H1 (cell line): Measurements from ENCODE around the gene TVP23A.

Experiments
- ATF2 ChIP-seq: IDR thresholded peaks from 2 replicates; pipeline ENCODE4 v1.6.1; 2012; ENCODE audit warnings: low read length, inconsistent platforms
- CHD2 ChIP-seq: IDR thresholded peaks from 2 replicates; pipeline ENCODE4 v1.6.1; 2012; ENCODE audit warnings: low read length, improper control_type of control experiment
- CTCF ChIP-seq, 3 experiments: IDR thresholded peaks; 1 replicate in 2 of 3; 2 replicates in 1 of 3; pipeline versions ENCODE4 v1.5.1 to v1.6.1; 2011; ENCODE audit warnings: low read length in 3 of 3, mild to moderate bottlenecking in 3 of 3, inconsistent platforms in 2 of 3, low read depth in 1 of 3, moderate library complexity in 1 of 3; ENCODE audit not compliant: insufficient read depth in 1 of 3; ENCODE audit errors: control extremely low read depth in 1 of 3
- EZH2 ChIP-seq: fragments of 200-600 bp; sonication (generic); IDR thresholded peaks from 2 replicates; pipeline ENCODE4 v1.7.1; 2012; ENCODE audit warnings: low read depth, mild to moderate bottlenecking, moderate library complexity, low read length, inconsistent platforms; ENCODE audit not compliant: severe bottlenecking
- NANOG ChIP-seq: IDR thresholded peaks from 2 replicates; pipeline ENCODE4 v1.6.1; 2011; ENCODE audit warnings: low read length, low read depth, mild to moderate bottlenecking, inconsistent platforms; ENCODE audit not compliant: insufficient read depth, poor library complexity, severe bottlenecking
- NRF1 ChIP-seq: IDR thresholded peaks from 2 replicates; pipeline ENCODE4 v1.6.1; 2011; ENCODE audit warnings: mild to moderate bottlenecking, low read depth, low read length, improper control_type of control experiment
- POLR2A ChIP-seq, 2 experiments: IDR thresholded peaks; 1 replicate in 1 of 2; 2 replicates in 1 of 2; pipeline ENCODE4 v1.6.1; 2011; ENCODE audit warnings: low read depth in 2 of 2, low read length in 2 of 2, mild to moderate bottlenecking in 2 of 2; ENCODE audit errors: control extremely low read depth in 1 of 2
- POU5F1 ChIP-seq: IDR thresholded peaks from 2 replicates; pipeline ENCODE4 v1.6.1; 2011; ENCODE audit warnings: low read depth, mild to moderate bottlenecking, low read length, moderate library complexity
- TAF1 ChIP-seq: IDR thresholded peaks from 2 replicates; pipeline ENCODE4 v1.6.1; 2011; ENCODE audit warnings: mild to moderate bottlenecking, low read depth, low read length
- USF2 ChIP-seq: IDR thresholded peaks from 2 replicates; pipeline ENCODE4 v1.6.1; 2011; ENCODE audit warnings: low read length, improper control_type of control experiment
- YY1 ChIP-seq: IDR thresholded peaks from 2 replicates; pipeline ENCODE4 v1.6.1; 2011; ENCODE audit warnings: low read depth, mild to moderate bottlenecking, low read length
- ZNF274 ChIP-seq: IDR thresholded peaks from 2 replicates; pipeline ENCODE4 v1.7.0; 2012; ENCODE audit warnings: low read length, borderline replicate concordance; ENCODE audit errors: extremely low read depth

- TF ChIP-seq NANOG (no peak), EZH2 (no peak), USF2 (no peak), CTCF (IDR thresholded peaks at IDR 0.05; ENCODE audit: control extremely low read depth in 1 of 3, insufficient read depth in 1 of 3, low read depth in 1 of 3, low read length in 3 of 3) (no peak), POLR2A (IDR thresholded peaks at IDR 0.05; ENCODE audit: control extremely low read depth in 1 of 2, low read depth in 2 of 2, low read length in 2 of 2) (no peak), NRF1 (no peak), CHD2 (no peak), POU5F1 (no peak), TAF1 (no peak), ATF2 (no peak), YY1 (no peak), ZNF274 (no peak)
Observed at GRCh38 chr16:10812312-10813098, 6.1 kb downstream of the TVP23A start.
